Islet of Langerhans (tissue), 1 donor: ENCODE data around the gene OAS3.
"Not testable (repeated sequence)": the region's sequence is repeated elsewhere in the genome, so short reads cannot be mapped to it uniquely, and the experiment has no call there.

Source experiments
- FAIRE-seq: peaks from one replicate; lab custom pipeline; 2011; peaks lifted over from hg19 to GRCh38; lab: Jason Lieb, UNC

OAS3 gene

GRCh38 chr12:112986291-112986800, 48.1 kb downstream of the OAS3 start:
- FAIRE-seq = no peak

- FAIRE-seq = no peak
These were observed 49.3 kb downstream of the OAS3 start for GRCh38 chr12:112987561-112987960.

GRCh38 chr12:112988224-112988623, 50.0 kb downstream of the OAS3 start:
- FAIRE-seq = no peak

- FAIRE-seq = not testable (repeated sequence)
These were observed 50.6 kb downstream of the OAS3 start for GRCh38 chr12:112988823-112989385.

- FAIRE-seq = no peak
These were observed 51.5 kb downstream of the OAS3 start for GRCh38 chr12:112989806-112990205.

- peak; percentile 45 for FAIRE-seq
These were observed 54.5 kb downstream of the OAS3 start for GRCh38 chr12:112992541-112993398.

GRCh38 chr12:112995008-112995407, 56.7 kb downstream of the OAS3 start:
- FAIRE-seq = no peak

- no peak for FAIRE-seq
These were observed 58.2 kb downstream of the OAS3 start for GRCh38 chr12:112996501-112996900.

- no peak for FAIRE-seq
These were observed 59.2 kb downstream of the OAS3 start for GRCh38 chr12:112997506-112997905.

- FAIRE-seq = no peak
These were observed 60.9 kb downstream of the OAS3 start for GRCh38 chr12:112998987-112999767.

- no peak for FAIRE-seq
These were observed 62.2 kb downstream of the OAS3 start for GRCh38 chr12:113000433-113000832.

- FAIRE-seq = no peak
These were observed 63.9 kb downstream of the OAS3 start for GRCh38 chr12:113002155-113002554.

- no peak for FAIRE-seq
These were observed 64.4 kb downstream of the OAS3 start for GRCh38 chr12:113002676-113003075.

GRCh38 chr12:113003636-113004035, 65.4 kb downstream of the OAS3 start:
- FAIRE-seq = no peak

GRCh38 chr12:113005762-113006161, 67.5 kb downstream of the OAS3 start:
- FAIRE-seq = no peak

GRCh38 chr12:113006206-113006605, 67.9 kb downstream of the OAS3 start:
- no peak for FAIRE-seq

- FAIRE-seq = no peak
These were observed 68.4 kb downstream of the OAS3 start for GRCh38 chr12:113006641-113007040.

- no peak for FAIRE-seq
These were observed 68.9 kb downstream of the OAS3 start for GRCh38 chr12:113007166-113007565.

- no peak for FAIRE-seq
These were observed 72.4 kb downstream of the OAS3 start for GRCh38 chr12:113010701-113011100.

GRCh38 chr12:113014565-113014964, 76.3 kb downstream of the OAS3 start:
- FAIRE-seq = no peak

- FAIRE-seq = no peak
These were observed 78.5 kb downstream of the OAS3 start for GRCh38 chr12:113016796-113017195.

- FAIRE-seq = no peak
These were observed 80.8 kb downstream of the OAS3 start for GRCh38 chr12:113019025-113019424.

- no peak for FAIRE-seq
These were observed 83.2 kb downstream of the OAS3 start for GRCh38 chr12:113021500-113021899.
